NB4 (cell line): ENCODE data around the gene CREBL2.

ENCODE experiments used
- CTCF ChIP-seq: IDR thresholded peaks from one replicate; pipeline ENCODE4 v1.5.1; 2012; ENCODE audit warnings: low read depth, low read length
- MYC ChIP-seq: IDR thresholded peaks from 2 replicates; pipeline ENCODE4 v1.6.1; 2011; ENCODE audit warnings: low read depth, low read length
- POLR2A ChIP-seq: IDR thresholded peaks from 2 replicates; pipeline ENCODE4 v1.6.1; 2011; ENCODE audit warnings: mild to moderate bottlenecking; ENCODE audit not compliant: insufficient read length; ENCODE audit errors: extremely low read depth

GRCh38 chr12:12676605-12677004, 64.9 kb downstream of the CREBL2 start:
- TF ChIP-seq POLR2A (no peak), CTCF (no peak), MYC (no peak)
